H1 (cell line): ENCODE data around the gene RELT. TPM values are rescaled to one million over a fixed set of nuclear protein-coding genes. Genes with fewer than 3 reads are reported as not detected.

ENCODE experiments used
- CTCF ChIA-PET: fragments of 300-600 bp; sonication (Branson Sonifier 250); formaldehyde crosslinking; loops from one replicate; lab custom pipeline; 2021; ENCODE audit not compliant: partially characterized antibody; lab: Charles Lee
- POLR2A ChIA-PET: fragments of 300-600 bp; sonication (Branson Sonifier 250); formaldehyde crosslinking; loops from one replicate; lab custom pipeline; 2021; ENCODE audit warnings: inconsistent platforms; ENCODE audit not compliant: partially characterized antibody; lab: Charles Lee
- DNase-seq, 2 experiments: peaks; one replicate each; pipeline versions ENCODE4 v3.0.0 to v3.0.0-alpha.2; 2010 to 2022; ENCODE audit warnings: low spot score in 2 of 2, low read depth in 1 of 2, mixed read lengths in 1 of 2
- FAIRE-seq: peaks from 2 replicates; lab custom pipeline; 2011; peaks lifted over from hg19 to GRCh38; lab: Jason Lieb, UNC
- H2AFZ ChIP-seq: 2 replicates; pipeline ENCODE4 v1.8.1; 2012; ENCODE audit warnings: low read length, inconsistent platforms
- H2AK5ac ChIP-seq: 2 replicates; pipeline ENCODE4 v1.6.1; 2013; ENCODE audit warnings: low read depth, low read length
- H2BK120ac ChIP-seq: replicated peaks from 2 replicates; pipeline ENCODE3; 2013; ENCODE audit warnings: low read depth, low read length, inconsistent platforms
- H2BK12ac ChIP-seq: 2 replicates; pipeline ENCODE4 v1.6.1; 2013; ENCODE audit warnings: low read depth, low read length
- H2BK15ac ChIP-seq: 2 replicates; pipeline ENCODE4 v1.6.1; 2013; ENCODE audit warnings: low read length
- H2BK20ac ChIP-seq: 2 replicates; pipeline ENCODE4 v1.6.1; 2013; ENCODE audit warnings: low read length
- H2BK5ac ChIP-seq: 2 replicates; pipeline ENCODE4 v1.6.1; 2013; ENCODE audit warnings: low read depth, low read length
- H3K14ac ChIP-seq: 2 replicates; pipeline ENCODE4 v1.6.1; 2013; ENCODE audit warnings: inconsistent platforms; ENCODE audit not compliant: insufficient read length
- H3K18ac ChIP-seq: 2 replicates; pipeline ENCODE4 v1.6.1; 2013; ENCODE audit warnings: low read length; ENCODE audit errors: extremely low read depth
- H3K23ac ChIP-seq: 2 replicates; pipeline ENCODE4 v1.6.1; 2013; ENCODE audit warnings: inconsistent platforms; ENCODE audit not compliant: insufficient read length
- H3K23me2 ChIP-seq: 2 replicates; pipeline ENCODE4 v1.6.1; 2013; ENCODE audit warnings: low read depth, low read length
- H3K27ac ChIP-seq: 2 replicates; pipeline ENCODE4 v1.6.1; 2011; ENCODE audit warnings: low read depth, low read length, inconsistent platforms
- H3K27me3 ChIP-seq, 4 experiments: replicated peaks in 1 of 4; 1 replicate in 1 of 4; 2 replicates in 3 of 4; pipeline versions ENCODE4 v1.6.1 to v1.8.1; 2011 to 2013; ENCODE audit warnings: low read length in 3 of 4, mild to moderate bottlenecking in 3 of 4, inconsistent platforms in 2 of 4, mixed read lengths in 2 of 4, moderate library complexity in 1 of 4; ENCODE audit not compliant: control insufficient read depth in 3 of 4, insufficient read depth in 3 of 4; ENCODE audit errors: extremely low read depth in 1 of 4
- H3K36me3 ChIP-seq, 4 experiments: 2 replicates each; pipeline versions ENCODE4 v1.6.1 to v1.8.1; 2011 to 2013; ENCODE audit warnings: mild to moderate bottlenecking in 4 of 4, low read length in 3 of 4, moderate library complexity in 2 of 4, control low read depth in 1 of 4, inconsistent platforms in 1 of 4; ENCODE audit not compliant: insufficient read depth in 4 of 4, control insufficient read depth in 2 of 4
- H3K4ac ChIP-seq: replicated peaks from 2 replicates; pipeline ENCODE3; 2013; ENCODE audit warnings: low read length, low read depth, mixed read lengths, inconsistent platforms; ENCODE audit not compliant: insufficient read length
- H3K4me1 ChIP-seq, 4 experiments: replicated peaks in 1 of 4; 1 replicate in 1 of 4; 2 replicates in 3 of 4; pipeline versions ENCODE4 v1.6.1 to v1.8.1; 2011 to 2013; ENCODE audit warnings: low read length in 3 of 4, inconsistent platforms in 2 of 4, mixed read lengths in 1 of 4; ENCODE audit not compliant: insufficient read depth in 4 of 4, control insufficient read depth in 3 of 4
- H3K4me2 ChIP-seq, 2 experiments: 2 replicates each; pipeline versions ENCODE4 v1.6.1 to v1.8.1; 2011 to 2013; ENCODE audit warnings: low read depth in 2 of 2, low read length in 2 of 2, control low read depth in 1 of 2, inconsistent platforms in 1 of 2, mild to moderate bottlenecking in 1 of 2; ENCODE audit not compliant: insufficient read depth in 1 of 2
- H3K4me3 ChIP-seq, 4 experiments: fragments of 200-600, 300-600 bp in 1 of 4; sonication (generic), shearing (Covaris generic), sonication (Bioruptor Twin) in 1 of 4; 2 replicates each; pipeline versions ENCODE4 v1.5.1 to v1.8.1; 2011 to 2016; ENCODE audit warnings: low read length in 4 of 4, low read depth in 3 of 4, control low read depth in 2 of 4, inconsistent platforms in 2 of 4, mild to moderate bottlenecking in 2 of 4, mixed read lengths in 1 of 4, moderate library complexity in 1 of 4; ENCODE audit not compliant: insufficient read depth in 2 of 4; ENCODE audit errors: extremely low read depth in 1 of 4
- H3K56ac ChIP-seq: replicated peaks from 2 replicates; pipeline ENCODE3; 2013; ENCODE audit warnings: low read depth, mild to moderate bottlenecking, mixed read lengths, low read length, inconsistent platforms; ENCODE audit not compliant: insufficient read length
- H3K79me1 ChIP-seq: 2 replicates; pipeline ENCODE4 v1.6.1; 2013; ENCODE audit warnings: low read depth, low read length, control low read depth
- H3K79me2 ChIP-seq, 2 experiments: 2 replicates each; pipeline versions ENCODE4 v1.6.1 to v1.8.1; 2012 to 2013; ENCODE audit warnings: low read length in 2 of 2, mild to moderate bottlenecking in 2 of 2, inconsistent platforms in 1 of 2; ENCODE audit not compliant: insufficient read depth in 2 of 2, control insufficient read depth in 1 of 2
- H3K9ac ChIP-seq, 4 experiments: replicated peaks in 1 of 4; 1 replicate in 1 of 4; 2 replicates in 3 of 4; pipeline versions ENCODE4 v1.6.1 to v1.8.1; 2011 to 2013; ENCODE audit warnings: low read depth in 3 of 4, low read length in 3 of 4, control low read depth in 2 of 4, mild to moderate bottlenecking in 2 of 4, moderate library complexity in 2 of 4, inconsistent platforms in 1 of 4; ENCODE audit errors: extremely low read depth in 1 of 4
- H3K9me3 ChIP-seq, 2 experiments: 2 replicates each; pipeline versions ENCODE4 v1.6.1 to v1.8.1; 2012 to 2013; ENCODE audit warnings: mild to moderate bottlenecking in 2 of 2, moderate library complexity in 2 of 2, control low read depth in 1 of 2, inconsistent platforms in 1 of 2, low read depth in 1 of 2, low read length in 1 of 2, mixed read lengths in 1 of 2; ENCODE audit not compliant: insufficient read depth in 2 of 2
- H4K20me1 ChIP-seq, 2 experiments: replicated peaks in 1 of 2; 2 replicates each; pipeline versions ENCODE3 to v1.8.1; 2011 to 2013; ENCODE audit warnings: inconsistent platforms in 2 of 2, low read length in 2 of 2, mild to moderate bottlenecking in 1 of 2; ENCODE audit not compliant: insufficient read depth in 2 of 2, control insufficient read depth in 1 of 2
- H4K5ac ChIP-seq: 2 replicates; pipeline ENCODE4 v1.6.1; 2013; ENCODE audit warnings: low read length, low read depth, mixed read lengths, inconsistent platforms; ENCODE audit not compliant: insufficient read length
- H4K8ac ChIP-seq: 2 replicates; pipeline ENCODE4 v1.8.0; 2013; ENCODE audit warnings: mild to moderate bottlenecking, moderate library complexity, low read length, inconsistent platforms; ENCODE audit not compliant: insufficient read depth; ENCODE audit errors: extremely low read depth
- H4K91ac ChIP-seq: replicated peaks from 2 replicates; pipeline ENCODE3; 2013; ENCODE audit warnings: low read length, mixed read lengths, inconsistent platforms; ENCODE audit not compliant: insufficient read length
- ATF3 ChIP-seq: IDR thresholded peaks from 2 replicates; pipeline ENCODE4 v1.6.1; 2011; ENCODE audit warnings: low read depth, mild to moderate bottlenecking, low read length; ENCODE audit not compliant: insufficient read depth
- PHF8 ChIP-seq: fragments of 200-600 bp; sonication (generic); conservative IDR thresholded peaks from 2 replicates; pipeline ENCODE4 v1.7.1; 2012; ENCODE audit warnings: low read depth, mild to moderate bottlenecking, inconsistent platforms, low read length, moderate library complexity
- RFX5 ChIP-seq: IDR thresholded peaks from 2 replicates; pipeline ENCODE4 v1.6.1; 2011; ENCODE audit warnings: low read depth, low read length, improper control_type of control experiment, borderline replicate concordance
- SIRT6 ChIP-seq: IDR thresholded peaks from one replicate; pipeline ENCODE4 v1.7.1; 2012; ENCODE audit warnings: low read length, inconsistent platforms
- TAF7 ChIP-seq: optimal IDR thresholded peaks from 2 replicates; pipeline ENCODE3; 2011; ENCODE audit warnings: low read depth, mild to moderate bottlenecking, inconsistent platforms, low read length, moderate library complexity, borderline replicate concordance
- USF2 ChIP-seq: IDR thresholded peaks from 2 replicates; pipeline ENCODE4 v1.6.1; 2011; ENCODE audit warnings: low read length, improper control_type of control experiment
- ZNF274 ChIP-seq: IDR thresholded peaks from 2 replicates; pipeline ENCODE4 v1.7.0; 2012; ENCODE audit warnings: low read length, borderline replicate concordance; ENCODE audit errors: extremely low read depth
- whole genome bisulfite sequencing, 2 experiments: shearing (Covaris generic) in 1 of 2; methylation state at CpG; one replicate each; pipeline versions ENCODE4 v1.1.6 to v1.1.7; 2013 to 2015; ENCODE audit warnings: low lambda C conversion rate in 2 of 2, mixed read lengths in 2 of 2, inconsistent platforms in 1 of 2, low coverage in 1 of 2, missing lambda C conversion rate in 1 of 2; ENCODE audit not compliant: insufficient replicate concordance in 2 of 2, insufficient coverage in 1 of 2, insufficient read length in 1 of 2; ENCODE audit errors: extremely low coverage in 1 of 2, missing lambda C conversion rate in 1 of 2; 5-methylcytosine and 5-hydroxymethylcytosine counted together
- polyA plus RNA-seq, 7 experiments: library from polyadenylated mRNA; depleted of rRNA in 3 of 7; stranded (reverse) in 5 of 7; unstranded in 2 of 7; fragments of >200 nt in 5 of 7; fragments of 200-250 nt in 2 of 7; gene quantifications; 1 replicate in 5 of 7; 2 replicates in 1 of 7; 4 replicates in 1 of 7; pipeline versions ENCODE4 v1.2.1 to v1.2.3, GENCODE V29; 2011 to 2013; ENCODE audit warnings: missing spikeins in 2 of 7, mixed read lengths in 2 of 7
- total RNA-seq: library from RNA; stranded (reverse); fragmentation: NEBNext Ultra II Directional; extraction: Animal tissue kit (Norgen Biotek cat#: 25700); gene quantifications from 2 replicates; pipeline ENCODE4 v1.2.1, GENCODE V29; 2021

The RELT gene
- total and polyA plus RNA-seq, 2 of the 8 experiments (the other 6 are each of a cell fraction or from before 2014, with no cell fraction given), result 3.4 to 5.7 TPM

DNA sequence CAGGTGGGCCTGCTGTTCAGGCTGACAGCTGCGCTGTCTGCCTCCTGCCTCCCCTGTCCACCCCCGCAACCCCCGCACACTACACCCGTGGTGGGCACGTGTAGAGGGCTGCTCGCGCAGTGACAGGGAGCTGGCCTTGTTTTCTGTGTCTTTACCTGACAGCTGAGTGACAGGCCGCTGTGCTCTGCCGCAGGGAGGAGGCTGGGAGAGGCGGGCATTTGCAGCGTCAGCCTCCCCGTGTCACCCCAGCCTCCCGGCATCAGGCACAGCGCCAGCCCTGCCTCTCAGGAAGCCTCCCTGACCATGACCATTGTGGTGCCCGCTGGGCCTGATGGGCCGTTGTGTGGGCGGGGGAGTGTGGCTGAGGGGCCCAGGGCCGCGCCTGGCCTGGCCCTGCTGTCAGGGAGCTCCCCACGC, 32.0 kb upstream of the RELT start:
- H3K9me3 ChIP-seq, result no peaks in the 10 kb centered on the region
- H2BK15ac ChIP-seq, result no peak overlapping the region
- CTCF ChIA-PET, result interaction anchor here (0.6 to 35.5 kb wide), 10 partner anchors 9 to 101 kb away, joined by 3 to 1456 read pairs (median 4); partner anchors contain the start of gene RELT
- no peak overlapping the region for H2BK20ac ChIP-seq
- H3K79me1 ChIP-seq, result peaks cover 5% of the 10 kb centered on the region; the same call in 1 of the 2 replicates
- no peak overlapping the region for H2BK12ac ChIP-seq
- no peak overlapping the region for H3K4me3 ChIP-seq
- TF ChIP-seq RFX5, result no peak
- TF ChIP-seq SIRT6, result no peak
- TF ChIP-seq USF2, result no peak
- no peak for TF ChIP-seq ZNF274
- TF ChIP-seq TAF7, result no peak
- TF ChIP-seq ATF3, result no peak
- TF ChIP-seq PHF8, result no peak
- H3K36me3 ChIP-seq, result no peaks in the 10 kb centered on the region
- H3K23me2 ChIP-seq, result peaks cover 3% of the 10 kb centered on the region
- POLR2A ChIA-PET, result interaction anchor here (0.7 to 1.8 kb wide), 4 partner anchors 13 to 38 kb away, joined by 3 to 5 read pairs (median 4); no protein-coding TSS in a partner anchor
- peaks cover 15 to 50% of the 10 kb centered on the region in 2 experiments for H4K20me1 ChIP-seq
- no peak overlapping the region for H3K4ac ChIP-seq
- no peak overlapping the region for H3K27ac ChIP-seq
- no peaks in the 10 kb centered on the region for H3K79me2 ChIP-seq
- no peak overlapping the region for H3K14ac ChIP-seq
- H3K27me3 ChIP-seq, result peaks cover 7 to 37% (median 30%) of the 10 kb centered on the region in 4 experiments; a peak in 6 of 7 replicates
- no peak overlapping the region for H2BK5ac ChIP-seq
- no peak overlapping the region for H3K18ac ChIP-seq
- H2AFZ ChIP-seq, result no peak overlapping the region
- DNase-seq (no peak), FAIRE-seq (no peak)
- WGBS, 2 experiments, result 86% methylated on average over 19 of the region's 20 CpGs; no CpG with 5 or more reads in 1 of the 2 experiments
- no peak overlapping the region for H4K5ac ChIP-seq
- no peak overlapping the region for H3K56ac ChIP-seq
- H3K23ac ChIP-seq, result no peak overlapping the region
- peaks cover 0 to 11% (median 9%) of the 10 kb centered on the region in 4 experiments; a peak in 6 of 7 replicates for H3K4me1 ChIP-seq
- H2AK5ac ChIP-seq, result no peak overlapping the region
- no peak overlapping the region for H4K8ac ChIP-seq
- H2BK120ac ChIP-seq, result no peak overlapping the region
- no peak overlapping the region for H3K9ac ChIP-seq
- H4K91ac ChIP-seq, result no peak overlapping the region
- no peak overlapping the region for H3K4me2 ChIP-seq
